Skeletal muscle satellite cell (primary cell): ENCODE results near the gene SELENOO.
"Not testable (repeated sequence)": the region's sequence is repeated elsewhere in the genome, so short reads cannot be mapped to it uniquely, and the experiment has no call there.

Experiments used
- H3K27me3 ChIP-seq: 2 replicates; pipeline ENCODE4 v1.7.0; 2013; ENCODE audit warnings: low read length; ENCODE audit not compliant: control insufficient read depth, insufficient read depth
- H3K36me3 ChIP-seq: 2 replicates; pipeline ENCODE4 v1.7.0; 2013; ENCODE audit warnings: mild to moderate bottlenecking, control low read depth, low read length; ENCODE audit not compliant: insufficient read depth
- H3K4me1 ChIP-seq: 2 replicates; pipeline ENCODE4 v1.7.0; 2013; ENCODE audit warnings: low read length; ENCODE audit not compliant: control insufficient read depth, insufficient read depth
- H3K4me2 ChIP-seq: 2 replicates; pipeline ENCODE4 v1.7.0; 2013; ENCODE audit warnings: mild to moderate bottlenecking, low read length
- H3K4me3 ChIP-seq: 2 replicates; pipeline ENCODE4 v1.7.0; 2013; ENCODE audit warnings: low read length
- H3K9ac ChIP-seq: 2 replicates; pipeline ENCODE4 v1.7.0; 2013; ENCODE audit warnings: mild to moderate bottlenecking, low read depth, low read length, moderate library complexity
- H3K9me3 ChIP-seq: replicated peaks from 2 replicates; pipeline ENCODE4 v1.7.0; 2013; ENCODE audit warnings: mild to moderate bottlenecking, control low read depth, low read length

SELENOO gene

DNA sequence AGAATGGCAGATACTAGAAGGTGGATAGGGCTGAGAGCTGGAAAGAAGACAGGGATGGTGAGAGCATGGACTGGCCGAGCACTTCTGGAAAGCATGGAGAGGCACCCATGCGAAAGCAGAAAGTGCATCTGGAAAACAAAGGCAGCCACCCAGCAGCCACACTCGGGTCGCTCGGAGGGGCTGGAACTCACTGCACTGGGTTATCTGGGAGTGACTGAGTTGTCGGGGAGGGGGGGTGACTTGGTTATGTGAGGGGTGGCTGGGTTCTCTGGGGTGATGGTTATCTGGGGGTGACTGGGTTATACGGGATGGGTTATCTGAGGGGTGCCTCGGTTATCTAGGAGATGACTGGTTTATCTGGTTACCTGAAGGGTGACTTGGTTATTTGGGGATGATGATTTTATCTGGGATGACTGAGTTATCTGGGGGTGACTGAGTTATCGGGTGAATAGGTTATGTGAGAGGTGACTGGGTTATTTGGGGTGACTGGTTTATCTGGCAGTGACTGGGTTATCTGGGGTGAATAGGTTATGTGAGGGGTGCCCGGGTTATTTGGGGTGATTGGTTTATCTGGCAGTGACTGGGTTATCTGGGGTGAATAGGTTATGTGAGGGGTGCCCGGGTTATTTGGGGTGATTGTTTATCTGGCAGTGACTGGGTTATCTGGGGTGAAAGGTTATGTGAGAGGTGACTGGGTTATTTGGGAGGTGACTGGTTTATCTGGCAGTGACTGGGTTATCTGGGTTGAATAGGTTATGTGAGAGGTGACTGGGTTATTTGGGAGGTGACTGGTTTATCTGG, 32.9 kb upstream of the SELENOO start:
- peaks cover 42% of the 10 kb centered on the region for H3K27me3 ChIP-seq
- H3K9ac ChIP-seq: no peak overlapping the region
- H3K9me3 ChIP-seq: no peaks in the 10 kb centered on the region
- H3K4me3 ChIP-seq: no peak overlapping the region
- H3K4me2 ChIP-seq: no peak overlapping the region
- no peaks in the 10 kb centered on the region for H3K36me3 ChIP-seq
- H3K4me1 ChIP-seq: no peaks in the 10 kb centered on the region

- H3K4me3 ChIP-seq, H3K36me3 ChIP-seq, H3K4me2 ChIP-seq, H3K9me3 ChIP-seq, H3K4me1 ChIP-seq, H3K9ac ChIP-seq: not testable (repeated sequence)
- peaks cover 36% of the 10 kb centered on the region for H3K27me3 ChIP-seq
Measured at GRCh38 chr22:50168490-50169180, 32.2 kb upstream of the SELENOO start.

DNA sequence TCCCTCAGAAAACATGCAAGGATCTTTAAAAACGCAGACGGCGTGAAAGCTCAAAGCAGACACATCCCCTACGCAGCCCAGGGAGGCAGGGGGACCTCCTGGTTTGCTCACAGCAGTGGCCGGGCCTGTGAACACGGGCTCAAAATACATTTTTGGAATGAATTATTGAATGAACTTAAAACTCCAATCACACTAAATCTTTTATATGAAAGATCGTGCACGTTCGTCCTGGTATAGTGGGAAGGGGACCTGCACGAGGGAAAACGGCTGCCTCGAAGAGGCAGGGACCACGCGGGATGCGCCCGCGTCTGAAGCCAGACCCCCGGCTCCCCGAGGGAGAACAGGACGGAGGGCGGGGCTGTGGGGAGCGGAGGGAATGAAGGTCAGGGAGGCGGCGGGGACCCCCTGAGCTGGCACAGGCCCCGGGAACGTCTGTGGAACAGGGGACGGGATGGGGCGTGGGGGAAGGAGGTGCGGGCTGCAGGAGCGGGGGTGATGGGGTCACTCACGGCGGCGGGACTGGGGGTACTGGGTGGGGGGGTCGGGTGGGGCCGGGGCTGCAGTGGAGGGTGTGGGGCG, 31.5 kb upstream of the SELENOO start:
- Histone ChIP-seq H3K4me2 (peak overlapping the region; percentile 72), H3K9me3 (no peaks in the 10 kb centered on the region), H3K4me1 (no peaks in the 10 kb centered on the region), H3K4me3 (no peak overlapping the region), H3K36me3 (no peaks in the 10 kb centered on the region), H3K9ac (no peak overlapping the region), H3K27me3 (peaks cover 34% of the 10 kb centered on the region)

DNA sequence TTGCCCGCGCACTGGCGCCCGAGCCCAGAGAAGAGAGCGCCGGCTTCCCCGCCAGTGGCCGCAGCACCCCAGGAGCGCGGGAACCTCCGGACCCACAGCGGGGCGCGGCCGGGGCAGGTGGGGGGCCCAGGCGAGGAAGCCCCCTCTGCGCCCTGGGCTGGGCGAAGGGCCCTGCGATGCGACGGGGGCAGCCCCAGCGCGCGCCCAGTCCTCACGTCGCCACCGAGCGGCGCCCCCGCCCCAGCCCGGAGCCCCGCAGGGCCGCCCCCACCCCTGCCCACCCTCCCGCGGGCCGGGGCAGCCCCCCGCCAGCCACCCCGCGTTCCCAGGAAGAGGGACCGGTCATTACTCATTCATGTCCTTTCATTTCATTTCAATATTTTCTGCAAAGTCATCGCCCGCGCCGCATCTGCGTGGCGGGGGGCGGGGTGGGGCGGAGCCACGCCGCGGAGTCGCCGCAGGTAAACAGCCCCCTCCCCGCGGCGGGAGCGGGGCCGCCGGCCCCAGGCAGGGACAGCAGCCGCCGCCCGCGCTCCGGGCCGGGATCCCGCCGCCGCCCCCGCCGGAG, 31.0 kb upstream of the SELENOO start:
- Histone ChIP-seq H3K4me2 (peak overlapping the region; percentile 72), H3K36me3 (no peaks in the 10 kb centered on the region), H3K9ac (no peak overlapping the region), H3K27me3 (peaks cover 31% of the 10 kb centered on the region), H3K9me3 (no peaks in the 10 kb centered on the region), H3K4me3 (peak overlapping the region; percentile 58), H3K4me1 (no peaks in the 10 kb centered on the region)

GRCh38 chr22:50170453-50171318, 30.1 kb upstream of the SELENOO start, which contains the start of gene PANX2:
Gene PANX2 (plus strand): TSS chr22:50170731. CDS start chr22:50170731, 0 bp downstream.
- H3K4me3 ChIP-seq: peak within 1 kb of the TSS; percentile 62
- H3K4me2 ChIP-seq: peak within 1 kb of the TSS; percentile 75
- H3K36me3 ChIP-seq: no peaks in the 10 kb centered on the region
- no peak within 1 kb of the TSS for H3K9ac ChIP-seq
- H3K4me1 ChIP-seq: no peaks in the 10 kb centered on the region
- H3K27me3 ChIP-seq: peaks cover 25% of the 10 kb centered on the region
- no peaks in the 10 kb centered on the region for H3K9me3 ChIP-seq

GRCh38 chr22:50171319-50171964, 29.4 kb upstream of the SELENOO start:
- Histone ChIP-seq H3K27me3 (peaks cover 25% of the 10 kb centered on the region), H3K36me3 (no peaks in the 10 kb centered on the region), H3K9me3 (no peaks in the 10 kb centered on the region), H3K9ac (no peak overlapping the region), H3K4me1 (no peaks in the 10 kb centered on the region), H3K4me2 (peak overlapping the region; percentile 75), H3K4me3 (no peak overlapping the region)

DNA sequence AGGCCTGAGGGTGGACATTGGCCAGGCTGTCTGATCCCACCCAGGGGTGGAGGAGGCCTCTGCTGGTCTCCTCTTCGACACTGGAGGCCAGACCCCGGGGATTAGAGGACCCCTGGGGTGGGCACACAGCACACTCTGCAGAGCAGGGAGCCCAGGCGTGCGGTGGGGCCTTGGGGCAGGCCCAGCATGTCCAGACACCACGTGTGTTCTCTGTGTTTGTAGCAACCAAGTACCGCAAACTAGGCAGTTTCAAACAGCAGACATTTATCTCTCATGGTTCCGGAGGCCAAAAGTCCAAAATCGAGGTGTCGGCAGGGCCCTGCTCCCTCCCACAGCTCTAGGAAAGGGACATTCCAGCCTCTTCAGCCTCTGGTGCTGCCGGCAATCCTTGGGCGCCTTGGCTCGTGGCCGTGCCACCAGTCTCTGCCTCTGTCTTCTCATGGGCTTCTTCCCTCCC, 28.8 kb upstream of the SELENOO start:
- H3K9ac ChIP-seq: no peak overlapping the region
- H3K4me3 ChIP-seq: no peak overlapping the region
- H3K4me1 ChIP-seq: no peaks in the 10 kb centered on the region
- H3K27me3 ChIP-seq: peaks cover 25% of the 10 kb centered on the region
- no peak overlapping the region for H3K4me2 ChIP-seq
- H3K36me3 ChIP-seq: no peaks in the 10 kb centered on the region
- H3K9me3 ChIP-seq: no peaks in the 10 kb centered on the region

GRCh38 chr22:50173311-50173982, 27.4 kb upstream of the SELENOO start:
- H3K4me1 ChIP-seq: no peaks in the 10 kb centered on the region
- peaks cover 22% of the 10 kb centered on the region for H3K27me3 ChIP-seq
- no peak overlapping the region for H3K4me3 ChIP-seq
- no peak overlapping the region for H3K4me2 ChIP-seq
- H3K9me3 ChIP-seq: no peaks in the 10 kb centered on the region
- no peak overlapping the region for H3K9ac ChIP-seq
- H3K36me3 ChIP-seq: no peaks in the 10 kb centered on the region

DNA sequence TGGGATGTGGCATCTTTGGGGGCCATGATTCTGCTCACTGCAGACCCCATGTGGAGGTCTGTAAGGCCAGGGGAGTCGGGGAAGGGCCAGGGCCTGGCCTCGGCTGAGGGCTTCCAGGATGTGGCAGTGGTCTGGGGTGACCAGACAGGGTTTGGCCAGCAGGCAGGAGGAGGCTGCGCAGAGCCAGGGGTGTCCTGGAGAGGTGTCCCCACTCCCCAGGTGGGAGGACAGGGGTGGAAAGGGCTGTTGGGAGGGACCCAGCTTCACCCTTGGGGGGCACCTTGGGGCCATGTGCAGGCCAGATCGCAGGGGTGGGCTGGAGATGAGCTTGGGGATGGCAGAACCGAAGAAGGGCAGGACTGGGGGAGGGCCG, 26.8 kb upstream of the SELENOO start:
- H3K4me3 ChIP-seq: no peak overlapping the region
- H3K4me1 ChIP-seq: no peaks in the 10 kb centered on the region
- H3K4me2 ChIP-seq: no peak overlapping the region
- no peaks in the 10 kb centered on the region for H3K9me3 ChIP-seq
- H3K36me3 ChIP-seq: no peaks in the 10 kb centered on the region
- H3K9ac ChIP-seq: no peak overlapping the region
- H3K27me3 ChIP-seq: peaks cover 17% of the 10 kb centered on the region
